Testis (tissue), 3 donors: ENCODE measurements around the gene RIMBP2. TPM values are rescaled to one million over a fixed set of nuclear protein-coding genes. Genes with fewer than 3 reads are reported as not detected.

ENCODE experiments used
- DNase-seq: peaks from one replicate; pipeline ENCODE4 v3.0.0-alpha.2; 2019
- H3K27ac ChIP-seq, 2 donors: fragments of 200-600 bp; sonication (generic); one replicate each; pipeline ENCODE4 v1.5.1; 2019
- H3K27me3 ChIP-seq: fragments of 200-600 bp; sonication (generic); one replicate; pipeline ENCODE4 v1.5.1; 2019
- H3K36me3 ChIP-seq: fragments of 200-600 bp; sonication (generic); one replicate; pipeline ENCODE4 v1.5.1; 2017; ENCODE audit warnings: low read depth; ENCODE audit errors: missing control alignments
- H3K4me1 ChIP-seq: fragments of 200-600 bp; sonication (generic); one replicate; pipeline ENCODE4 v1.5.1; 2019
- H3K4me3 ChIP-seq, 2 donors: fragments of 200-600 bp; sonication (generic); one replicate each; pipeline ENCODE4 v1.5.1; 2017 to 2019
- H3K9me3 ChIP-seq: fragments of 200-600 bp; sonication (generic); one replicate; pipeline ENCODE4 v1.5.1; 2017
- CTCF ChIP-seq, 3 experiments: fragments of 450-650 bp in 2 of 3; fragments of 200-600 bp in 1 of 3; sonication (generic) in 1 of 3; IDR thresholded peaks; one replicate each; pipeline ENCODE4 v1.5.1; 2016 to 2019; ENCODE audit warnings: antibody characterized with exemption in 3 of 3, mild to moderate bottlenecking in 2 of 3, moderate library complexity in 1 of 3
- POLR2A ChIP-seq: fragments of 450-650 bp; IDR thresholded peaks from one replicate; pipeline ENCODE4 v1.6.1; 2017; ENCODE audit warnings: antibody characterized with exemption, mild to moderate bottlenecking, moderate library complexity
- WGBS, 2 donors: methylation state at CpG; one replicate each; pipeline ENCODE4 v1.1.5; 2018; 5-methylcytosine and 5-hydroxymethylcytosine counted together
- intact Hi-C: fragments of 100-400 bp; cut with DNase I; formaldehyde crosslinking; loops from one replicate; pipeline ENCODE4 v1.15.1; 2023; ENCODE audit warnings: low total_unique reads
- polyA plus RNA-seq: library from polyadenylated mRNA; stranded (reverse); fragments of 350-450 nt; fragmentation: Illumina TruSeq; extraction: RNeasy Lipid Tissue Mini Kit (QIAGEN cat#74804); gene quantifications from one replicate; pipeline ENCODE4 v1.2.3, GENCODE V29; 2014; ENCODE audit warnings: low read depth, low replicate concordance; ENCODE audit not compliant: insufficient read depth
- total RNA-seq, 2 donors: library from RNA; depleted of rRNA; stranded (reverse); fragments of >200 nt; gene quantifications; one replicate each; pipeline ENCODE4 v1.2.3, GENCODE V29; 2016

The RIMBP2 gene
- total and polyA plus RNA-seq, 3 donors from 2014 or later, result 8.0 to 10.0 (median 8.7) TPM

GRCh38 chr12:130569521-130569920 lies 146.6 kb downstream of the RIMBP2 start:
- no peak for TF ChIP-seq POLR2A
- TF ChIP-seq CTCF (IDR thresholded peaks at IDR 0.05), result no peak
- H3K36me3 ChIP-seq, result no peaks in the 10 kb centered on the region
- H3K27me3 ChIP-seq, result no peaks in the 10 kb centered on the region
- 82 to 85% methylated on average over 9 of the region's 9 CpGs for WGBS, 2 donors
- H3K9me3 ChIP-seq, result no peaks in the 10 kb centered on the region
- intact Hi-C loops, result no loop called here
- no peak for DNase-seq
- H3K4me3 ChIP-seq, result no peak overlapping the region
- H3K4me1 ChIP-seq, result no peaks in the 10 kb centered on the region
- no peak overlapping the region for H3K27ac ChIP-seq

GRCh38 chr12:130568501-130568900 lies 147.6 kb downstream of the RIMBP2 start:
- H3K4me1 ChIP-seq, result no peaks in the 10 kb centered on the region
- DNase-seq, result no peak
- no peak overlapping the region for H3K4me3 ChIP-seq
- no peaks in the 10 kb centered on the region for H3K9me3 ChIP-seq
- TF ChIP-seq CTCF (IDR thresholded peaks at IDR 0.05), result no peak
- no peak for TF ChIP-seq POLR2A
- no peak overlapping the region for H3K27ac ChIP-seq
- no peaks in the 10 kb centered on the region for H3K36me3 ChIP-seq
- WGBS, 2 donors, result 92% methylated on average over 5 to 7 of the region's 7 CpGs
- H3K27me3 ChIP-seq, result no peaks in the 10 kb centered on the region
- intact Hi-C loops, result no loop called here

GRCh38 chr12:130568041-130568440 lies 148.1 kb downstream of the RIMBP2 start:
- no peaks in the 10 kb centered on the region for H3K9me3 ChIP-seq
- no peak overlapping the region for H3K4me3 ChIP-seq
- no peak for TF ChIP-seq POLR2A
- TF ChIP-seq CTCF (IDR thresholded peaks at IDR 0.05), result no peak
- no peak overlapping the region for H3K27ac ChIP-seq
- intact Hi-C loops, result no loop called here
- H3K4me1 ChIP-seq, result no peaks in the 10 kb centered on the region
- WGBS, 2 donors, result 71 to 87% methylated on average over 2 of the region's 2 CpGs
- H3K36me3 ChIP-seq, result no peaks in the 10 kb centered on the region
- DNase-seq, result no peak
- H3K27me3 ChIP-seq, result no peaks in the 10 kb centered on the region

GRCh38 chr12:130566446-130567155 lies 149.5 kb downstream of the RIMBP2 start:
- DNase-seq, result no peak
- Histone ChIP-seq H3K4me3 (no peak overlapping the region), H3K27me3 (no peaks in the 10 kb centered on the region), H3K27ac (no peak overlapping the region), H3K9me3 (no peaks in the 10 kb centered on the region), H3K4me1 (no peaks in the 10 kb centered on the region), H3K36me3 (no peaks in the 10 kb centered on the region)
- no peak for TF ChIP-seq CTCF (IDR thresholded peaks at IDR 0.05)
- no peak for TF ChIP-seq POLR2A
- intact Hi-C loops, result no loop called here
- 85 to 88% methylated on average over 6 of the region's 6 CpGs for WGBS, 2 donors

- no peak for DNase-seq
- H3K9me3 ChIP-seq, result no peaks in the 10 kb centered on the region
- intact Hi-C loops, result no loop called here
- H3K4me1 ChIP-seq, result no peaks in the 10 kb centered on the region
- WGBS, 2 donors, result 73 to 100% methylated on average over 1 of the region's 1 CpG
- no peak overlapping the region for H3K27ac ChIP-seq
- no peak overlapping the region for H3K4me3 ChIP-seq
- no peaks in the 10 kb centered on the region for H3K27me3 ChIP-seq
- TF ChIP-seq CTCF (IDR thresholded peaks at IDR 0.05), result no peak
- no peak for TF ChIP-seq POLR2A
- no peaks in the 10 kb centered on the region for H3K36me3 ChIP-seq
These were observed 150.9 kb downstream of the RIMBP2 start for GRCh38 chr12:130565189-130565588.
